Measurements from ENCODE around the gene CAPNS1. TPM values are rescaled to one million over a fixed set of nuclear protein-coding genes. Genes with fewer than 3 reads are reported as not detected.
A peak's percentile ranks its signal among the peaks of the same experiment; 100 is the strongest.

CAPNS1 gene
- total and polyA plus RNA-seq, 2 of the 13 experiments (the other 11 are each of a cell fraction or from before 2014, with no cell fraction given) = 322 to 526 TPM

- TF ChIP-seq ZBTB2 (CRISPR knock-in tag; IDR thresholded peaks at IDR 0.05; ENCODE audit: low read depth) = peak; percentile 18; the same call in 1 of the 2 replicates
- TF ChIP-seq KDM5A (IDR thresholded peaks at IDR 0.05; ENCODE audit: borderline replicate concordance, low read length) = peak; percentile 34; the same call in 1 of the 2 replicates
- peak; percentile 3; the same call in 1 of the 2 replicates for TF ChIP-seq HNF4G (IDR thresholded peaks at IDR 0.05; ENCODE audit: borderline replicate concordance, low read depth, low read length)
- no peak for TF ChIP-seq HNF4G (CRISPR knock-in tag; IDR thresholded peaks at IDR 0.05; ENCODE audit: borderline replicate concordance, low read depth)
- TF ChIP-seq NAIF1 (CRISPR knock-in tag; IDR thresholded peaks at IDR 0.05; ENCODE audit: borderline replicate concordance) = peak; percentile 7; the same call in 1 of the 2 replicates
- 0 out of 2 replicates have a peak, but pooled peaks have one; percentile 40 for TF ChIP-seq SRY (CRISPR knock-in tag; IDR thresholded peaks at IDR 0.05)
- TF ChIP-seq NFYB (CRISPR knock-in tag; IDR thresholded peaks at IDR 0.05) = no peak
- 0 out of 2 replicates have a peak, but pooled peaks have one; percentile 69 for TF ChIP-seq CCDC6 (CRISPR knock-in tag; IDR thresholded peaks at IDR 0.05)
- 0 out of 2 replicates have a peak, but pooled peaks have one; percentile 18 for TF ChIP-seq WIZ (CRISPR knock-in tag; IDR thresholded peaks at IDR 0.05)
- TF ChIP-seq GABPB1 (CRISPR knock-in tag; IDR thresholded peaks at IDR 0.05) = no peak
- peak; percentile 14 for TF ChIP-seq RBM39 (IDR thresholded peaks at IDR 0.05; ENCODE audit: low read depth, low read length, poor library complexity, severe bottlenecking)
- TF ChIP-seq ZBTB25 (CRISPR knock-in tag; IDR thresholded peaks at IDR 0.05) = peak; percentile 6; the same call in 1 of the 2 replicates
- no peak for TF ChIP-seq CBX2 (IDR thresholded peaks at IDR 0.05; ENCODE audit: low read depth, low read length)
- TF ChIP-seq CBX2 (CRISPR knock-in tag; IDR thresholded peaks at IDR 0.05; ENCODE audit: low read depth) = no peak
- TF ChIP-seq RBFOX2 (IDR thresholded peaks at IDR 0.05; ENCODE audit: low read depth, low read length) = peak; percentile 87
- peak; percentile 28; the same call in 1 of the 2 replicates for TF ChIP-seq ZZZ3 (CRISPR knock-in tag; IDR thresholded peaks at IDR 0.05; ENCODE audit: borderline replicate concordance)
- peak; percentile 46; the same call in 1 of the 2 replicates for TF ChIP-seq GZF1 (CRISPR knock-in tag; IDR thresholded peaks at IDR 0.05)
- TF ChIP-seq YY1 (IDR thresholded peaks at IDR 0.05; ENCODE audit: insufficient read depth, insufficient replicate concordance, low read depth, low read length) = peak; percentile 70
- no peak for TF ChIP-seq TIGD3 (CRISPR knock-in tag; IDR thresholded peaks at IDR 0.05; ENCODE audit: borderline replicate concordance)
- 0 out of 2 replicates have a peak, but pooled peaks have one; percentile 56 for TF ChIP-seq DZIP1 (CRISPR knock-in tag; IDR thresholded peaks at IDR 0.05)
Observed at GRCh38 chr19:36115453-36116343, 24.2 kb upstream of the CAPNS1 start, which contains the start of gene TBCB (continued).

All from HepG2 (cell line).